ENCODE results near the gene FAM13C.

The FAM13C gene

GRCh38 chr10:59283456-59284091 lies 78.8 kb downstream of the FAM13C start:
- DNase-seq (ENCODE audit: insufficient read length, low spot score) (no peak), FAIRE-seq (no peak)

GRCh38 chr10:59281861-59282260 lies 80.5 kb downstream of the FAM13C start:
- no peak for FAIRE-seq
- no peak for DNase-seq (ENCODE audit: insufficient read length, low spot score)

- no peak for DNase-seq (ENCODE audit: insufficient read length, low spot score)
- no peak for FAIRE-seq
Measured at GRCh38 chr10:59279991-59280505, 82.3 kb downstream of the FAM13C start.

GRCh38 chr10:59279476-59279875 lies 82.9 kb downstream of the FAM13C start:
- FAIRE-seq (no peak), DNase-seq (ENCODE audit: insufficient read length, low spot score) (no peak)

- DNase-seq (ENCODE audit: insufficient read length, low spot score): no peak
- FAIRE-seq: no peak
Measured at GRCh38 chr10:59276919-59277318, 85.4 kb downstream of the FAM13C start.

- no peak for DNase-seq (ENCODE audit: insufficient read length, low spot score)
- no peak for FAIRE-seq
Measured at GRCh38 chr10:59276133-59276532, 86.2 kb downstream of the FAM13C start.

- no peak for FAIRE-seq
- DNase-seq (ENCODE audit: insufficient read length, low spot score): no peak
Measured at GRCh38 chr10:59273445-59273844, 88.9 kb downstream of the FAM13C start.

- no peak for FAIRE-seq
- no peak for DNase-seq (ENCODE audit: insufficient read length, low spot score)
Measured at GRCh38 chr10:59272061-59272460, 90.3 kb downstream of the FAM13C start.

- FAIRE-seq: no peak
- no peak for DNase-seq (ENCODE audit: insufficient read length, low spot score)
Measured at GRCh38 chr10:59271160-59271559, 91.2 kb downstream of the FAM13C start.

GRCh38 chr10:59270492-59270891 lies 91.9 kb downstream of the FAM13C start:
- DNase-seq (ENCODE audit: insufficient read length, low spot score) (no peak), FAIRE-seq (no peak)

GRCh38 chr10:59269651-59270050 lies 92.7 kb downstream of the FAM13C start:
- DNase-seq (ENCODE audit: insufficient read length, low spot score) (no peak), FAIRE-seq (no peak)

GRCh38 chr10:59268460-59268859 lies 93.9 kb downstream of the FAM13C start:
- FAIRE-seq (no peak), DNase-seq (ENCODE audit: insufficient read length, low spot score) (no peak)

- DNase-seq (ENCODE audit: insufficient read length, low spot score) (no peak), FAIRE-seq (no peak)
Measured at GRCh38 chr10:59266321-59266720, 96.0 kb downstream of the FAM13C start.

- FAIRE-seq (no peak), DNase-seq (ENCODE audit: insufficient read length, low spot score) (no peak)
Measured at GRCh38 chr10:59265141-59265540, 97.2 kb downstream of the FAM13C start.

- DNase-seq (ENCODE audit: insufficient read length, low spot score) (no peak), FAIRE-seq (no peak)
Measured at GRCh38 chr10:59258890-59259289, 103.5 kb downstream of the FAM13C start.

- DNase-seq (ENCODE audit: insufficient read length, low spot score) (no peak), FAIRE-seq (no peak)
Measured at GRCh38 chr10:59257224-59257623, 105.1 kb downstream of the FAM13C start.

GRCh38 chr10:59255463-59255862 lies 106.9 kb downstream of the FAM13C start:
- no peak for FAIRE-seq

GRCh38 chr10:59252491-59252890 lies 109.9 kb downstream of the FAM13C start:
- DNase-seq (ENCODE audit: insufficient read length, low spot score): no peak
- no peak for FAIRE-seq

More at GRCh38 chr10:59255463-59255862, 106.9 kb downstream of the FAM13C start:
- no peak for DNase-seq (ENCODE audit: insufficient read length, low spot score)

- DNase-seq (ENCODE audit: insufficient read length, low spot score): no peak
- FAIRE-seq: no peak
Measured at GRCh38 chr10:59245686-59246085, 116.7 kb downstream of the FAM13C start.

- no peak for FAIRE-seq
Measured at GRCh38 chr10:59244871-59245270, 117.5 kb downstream of the FAM13C start.

GRCh38 chr10:59243611-59244195 lies 118.6 kb downstream of the FAM13C start:
- FAIRE-seq (no peak), DNase-seq (ENCODE audit: insufficient read length, low spot score) (no peak)

More at GRCh38 chr10:59244871-59245270, 117.5 kb downstream of the FAM13C start:
- DNase-seq (ENCODE audit: insufficient read length, low spot score): no peak

- FAIRE-seq (no peak), DNase-seq (ENCODE audit: insufficient read length, low spot score) (no peak)
Measured at GRCh38 chr10:59242991-59243390, 119.4 kb downstream of the FAM13C start.
